ENCODE measurements around the gene PRDM1.

DNA sequence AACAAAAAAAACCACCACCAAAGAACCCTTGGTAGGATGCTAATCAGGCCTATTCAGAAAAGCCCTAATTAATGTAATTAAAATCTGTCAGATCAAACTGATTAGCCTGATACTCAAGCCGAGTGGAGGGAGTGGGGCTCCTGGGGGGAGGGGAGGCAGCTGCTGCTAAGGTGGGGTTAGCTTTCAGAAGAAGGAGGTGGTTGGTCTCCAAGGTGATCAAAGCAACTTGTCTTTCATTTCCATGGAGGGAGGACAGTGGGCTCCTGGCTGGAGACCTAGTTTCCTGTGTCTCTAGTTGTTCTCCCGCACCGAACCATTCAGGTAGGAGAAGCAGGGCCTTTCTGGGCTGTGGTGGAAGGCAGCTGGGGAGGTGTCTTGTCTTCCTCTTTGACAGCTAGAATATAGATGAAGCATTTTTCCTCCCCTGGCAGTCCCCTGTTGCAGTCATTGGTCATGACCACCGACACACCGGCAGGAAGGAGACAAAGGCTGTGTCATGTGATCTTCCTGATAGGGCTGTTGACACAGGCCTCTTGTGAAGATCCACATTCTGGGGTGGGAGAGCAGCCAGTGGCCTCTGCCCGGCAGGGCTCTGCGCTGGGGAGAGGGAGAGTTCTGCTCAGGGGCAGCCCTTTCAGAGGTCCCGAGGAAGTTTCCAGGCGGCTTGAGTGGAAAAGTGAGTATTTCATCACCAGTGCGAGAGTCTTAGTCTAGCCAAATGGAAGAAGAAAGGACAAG, 39.9 kb upstream of the PRDM1 start:
- TF ChIP-seq, protein P1, sequence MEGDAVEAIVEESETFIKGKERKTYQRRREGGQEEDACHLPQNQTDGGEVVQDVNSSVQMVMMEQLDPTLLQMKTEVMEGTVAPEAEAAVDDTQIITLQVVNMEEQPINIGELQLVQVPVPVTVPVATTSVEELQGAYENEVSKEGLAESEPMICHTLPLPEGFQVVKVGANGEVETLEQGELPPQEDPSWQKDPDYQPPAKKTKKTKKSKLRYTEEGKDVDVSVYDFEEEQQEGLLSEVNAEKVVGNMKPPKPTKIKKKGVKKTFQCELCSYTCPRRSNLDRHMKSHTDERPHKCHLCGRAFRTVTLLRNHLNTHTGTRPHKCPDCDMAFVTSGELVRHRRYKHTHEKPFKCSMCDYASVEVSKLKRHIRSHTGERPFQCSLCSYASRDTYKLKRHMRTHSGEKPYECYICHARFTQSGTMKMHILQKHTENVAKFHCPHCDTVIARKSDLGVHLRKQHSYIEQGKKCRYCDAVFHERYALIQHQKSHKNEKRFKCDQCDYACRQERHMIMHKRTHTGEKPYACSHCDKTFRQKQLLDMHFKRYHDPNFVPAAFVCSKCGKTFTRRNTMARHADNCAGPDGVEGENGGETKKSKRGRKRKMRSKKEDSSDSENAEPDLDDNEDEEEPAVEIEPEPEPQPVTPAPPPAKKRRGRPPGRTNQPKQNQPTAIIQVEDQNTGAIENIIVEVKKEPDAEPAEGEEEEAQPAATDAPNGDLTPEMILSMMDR (IDR thresholded peaks at IDR 0.05): no peak
- TF ChIP-seq EZH2 (IDR thresholded peaks at IDR 0.05; ENCODE audit: borderline replicate concordance, insufficient read depth, low read depth, low read length, poor library complexity, severe bottlenecking): no peak
